Amygdala (tissue), 56 donors: Measurements from ENCODE around the gene SCML1.

ENCODE experiments used
- DNase-seq, 56 donors: peaks; one replicate each; lab custom pipeline; 2025; lab: John Stamatoyannopoulos, UW

The SCML1 gene, protein sequence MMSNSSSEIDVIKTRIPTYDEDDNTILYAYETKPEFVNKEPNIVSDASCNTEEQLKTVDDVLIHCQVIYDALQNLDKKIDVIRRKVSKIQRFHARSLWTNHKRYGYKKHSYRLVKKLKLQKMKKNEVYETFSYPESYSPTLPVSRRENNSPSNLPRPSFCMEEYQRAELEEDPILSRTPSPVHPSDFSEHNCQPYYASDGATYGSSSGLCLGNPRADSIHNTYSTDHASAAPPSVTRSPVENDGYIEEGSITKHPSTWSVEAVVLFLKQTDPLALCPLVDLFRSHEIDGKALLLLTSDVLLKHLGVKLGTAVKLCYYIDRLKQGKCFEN

DNA sequence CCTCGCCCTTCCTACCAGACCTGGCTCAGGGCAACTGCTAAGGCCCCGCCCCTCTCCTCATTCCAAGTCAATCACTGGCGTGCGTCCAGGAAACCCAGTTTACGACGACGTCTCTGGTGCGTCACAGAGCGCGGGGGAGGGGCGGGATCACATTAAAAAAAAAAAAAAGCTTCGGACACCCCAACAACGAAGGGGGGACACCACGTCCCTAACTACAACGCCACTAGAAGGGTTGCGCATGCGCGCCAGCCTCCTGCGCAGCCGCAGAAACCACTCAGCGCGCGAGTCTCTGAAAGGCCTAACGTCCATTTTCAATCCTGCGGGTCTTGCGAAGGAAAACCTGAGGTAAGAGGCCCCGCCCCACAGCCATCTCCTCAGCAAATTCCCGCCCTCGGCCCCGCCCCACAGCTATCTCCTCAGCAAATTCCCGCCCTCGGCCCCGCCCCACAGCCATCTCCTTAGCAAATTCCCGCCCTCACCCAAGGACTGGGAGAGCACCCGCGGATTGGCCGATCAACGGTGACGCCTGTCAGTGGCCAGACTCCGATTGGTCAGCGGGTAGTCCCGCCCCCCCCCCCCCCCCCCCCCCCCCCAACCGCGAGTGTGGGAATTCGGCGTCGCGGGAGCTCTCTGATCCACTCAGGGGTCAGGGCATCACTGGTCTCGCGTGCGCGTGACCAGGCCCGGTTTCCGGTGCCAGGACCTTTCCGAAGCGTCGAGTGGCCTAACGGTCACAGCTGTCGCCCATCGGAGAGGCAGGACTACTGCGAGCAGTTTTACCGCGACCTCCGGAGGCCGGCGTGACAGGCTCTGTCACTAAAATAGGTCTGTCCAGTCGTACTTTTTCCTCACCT is at the start of gene SCML1:
Gene SCML1, plus strand, starts transcription at position 638 of the 854 bp plus-strand sequence. CDS start 6,694 bp downstream, outside the sequence.
- DNase-seq, result peak; percentile 43 to 98 (median 93)

DNA sequence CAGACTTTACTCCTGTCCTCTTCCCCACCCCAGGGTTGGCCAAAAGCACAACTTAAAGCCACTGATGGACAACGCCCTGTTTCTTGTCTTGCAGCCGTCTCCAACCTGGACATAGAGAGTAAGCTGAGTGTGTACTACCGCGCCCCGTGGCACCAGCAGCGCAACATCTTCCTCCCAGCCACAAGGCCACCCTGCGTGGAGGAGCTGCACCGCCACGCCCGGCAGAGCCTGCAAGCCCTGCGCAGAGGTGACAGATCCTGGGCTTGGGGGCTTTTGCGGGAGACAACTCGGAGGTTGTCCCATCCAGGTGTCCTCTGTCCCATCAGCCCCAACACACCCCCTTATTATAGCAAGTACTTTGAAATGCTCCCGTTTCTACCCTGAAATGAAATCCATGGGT is 49.6 kb upstream of the SCML1 start:
- DNase-seq, result no peak

DNA sequence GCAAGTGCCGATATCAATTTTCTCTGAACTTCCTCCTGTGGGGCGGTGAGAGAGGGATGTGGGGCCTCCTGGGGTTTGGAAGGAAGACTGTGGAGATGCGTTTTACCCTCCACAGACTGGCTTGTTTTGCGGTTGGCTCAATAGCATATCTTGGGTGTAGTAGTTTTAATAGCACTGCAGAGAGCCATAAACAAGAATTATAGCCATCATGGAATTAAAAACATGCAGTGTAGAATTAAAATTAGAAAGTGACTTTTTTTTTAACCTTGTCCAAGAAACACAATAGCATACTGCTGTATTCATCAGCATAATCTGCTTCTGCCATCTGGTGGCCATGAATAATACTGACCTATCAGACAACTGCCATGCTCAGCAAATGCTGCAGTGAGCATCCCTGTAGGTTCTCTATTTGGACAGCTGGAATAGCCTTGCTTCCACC is 47.3 kb upstream of the SCML1 start:
- peak in 35 of 56 donors; percentile 0 to 62 (median 8) for DNase-seq

DNA sequence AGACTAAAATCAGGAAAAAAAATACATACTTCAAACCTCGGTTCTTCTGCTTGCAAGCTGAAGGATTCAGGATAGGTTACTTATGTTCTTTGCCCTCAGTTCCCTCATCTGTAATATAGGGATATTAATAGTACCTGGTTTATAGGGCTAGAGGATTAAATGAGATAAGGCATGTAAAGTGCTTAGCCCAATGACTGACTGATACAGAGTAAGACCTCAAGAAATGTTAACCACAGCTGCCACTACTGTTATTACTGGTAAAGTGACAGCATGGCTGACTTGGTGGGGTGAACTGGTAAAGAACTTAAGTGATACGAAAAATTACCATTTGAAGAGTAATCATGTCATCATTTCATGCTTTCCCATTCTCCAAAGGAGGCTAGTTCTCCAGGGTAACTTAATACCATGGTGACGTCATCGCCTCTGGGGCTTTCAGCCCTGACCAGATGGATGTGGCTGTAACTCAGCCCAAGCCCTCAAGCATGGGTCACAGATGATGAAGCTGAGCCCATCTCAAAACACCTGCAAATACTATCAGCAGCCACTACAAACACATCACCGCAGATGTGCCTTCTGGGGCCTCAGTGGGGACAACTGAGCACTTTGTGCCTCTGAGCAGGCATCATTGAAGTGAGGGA is 44.5 kb upstream of the SCML1 start:
- no peak for DNase-seq

DNA sequence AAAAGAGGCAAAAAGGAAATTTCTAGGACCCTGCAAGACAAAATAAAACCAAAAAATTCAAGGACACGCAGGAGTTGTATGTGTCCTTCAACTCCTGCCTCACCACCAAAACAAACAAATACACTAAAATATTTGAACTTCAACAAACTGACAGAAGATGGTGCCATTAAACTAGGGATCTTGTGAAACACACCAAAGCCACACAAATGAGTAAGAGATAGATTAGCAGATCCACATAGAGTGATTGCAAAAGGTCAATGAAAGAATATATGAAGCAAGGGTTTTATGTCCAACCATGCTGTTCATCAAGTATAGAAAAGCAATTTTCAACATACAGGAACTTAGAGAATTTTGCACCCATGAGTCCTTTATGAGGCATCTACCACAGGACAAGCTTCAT is 40.1 kb upstream of the SCML1 start:
- peak in 1 of 56 donors; percentile 12 for DNase-seq

DNA sequence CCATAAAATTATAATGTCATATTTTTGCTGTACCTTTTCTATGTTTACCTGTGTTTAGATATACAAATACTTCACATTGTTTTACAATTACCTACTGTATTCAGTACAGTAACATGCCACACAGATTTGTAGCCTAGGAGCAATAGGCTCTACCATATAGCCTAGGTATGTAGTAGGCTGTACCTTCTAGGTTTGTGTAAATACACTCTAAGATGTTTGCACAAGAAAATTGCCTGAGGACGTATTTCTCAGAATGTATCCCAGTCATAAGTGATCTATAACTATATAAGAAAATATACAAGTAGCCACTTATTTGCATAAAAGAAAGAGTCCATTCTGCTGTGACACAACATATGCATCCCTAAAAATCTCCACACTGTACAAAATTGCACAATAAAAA is 36.3 kb upstream of the SCML1 start:
- DNase-seq, result no peak

DNA sequence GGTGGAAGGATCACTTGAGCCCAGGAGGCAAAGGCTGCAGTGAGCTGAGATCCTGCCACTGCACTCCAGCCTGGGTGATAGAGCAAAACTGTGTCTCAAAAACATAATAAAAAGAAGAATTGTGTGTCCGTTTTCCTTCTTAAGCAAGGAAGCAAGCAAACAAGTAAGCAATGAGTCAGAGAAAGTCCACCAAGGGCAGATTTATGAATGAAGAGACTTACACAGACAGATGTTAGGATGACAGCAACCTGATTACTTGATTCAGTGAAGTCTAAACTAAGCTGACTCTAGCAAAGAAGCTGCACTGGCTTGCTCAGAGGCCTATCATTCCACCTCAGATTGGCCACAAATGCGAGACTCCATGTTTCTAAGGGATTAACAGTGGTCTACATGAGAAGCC is 34.1 kb upstream of the SCML1 start:
- no peak for DNase-seq

DNA sequence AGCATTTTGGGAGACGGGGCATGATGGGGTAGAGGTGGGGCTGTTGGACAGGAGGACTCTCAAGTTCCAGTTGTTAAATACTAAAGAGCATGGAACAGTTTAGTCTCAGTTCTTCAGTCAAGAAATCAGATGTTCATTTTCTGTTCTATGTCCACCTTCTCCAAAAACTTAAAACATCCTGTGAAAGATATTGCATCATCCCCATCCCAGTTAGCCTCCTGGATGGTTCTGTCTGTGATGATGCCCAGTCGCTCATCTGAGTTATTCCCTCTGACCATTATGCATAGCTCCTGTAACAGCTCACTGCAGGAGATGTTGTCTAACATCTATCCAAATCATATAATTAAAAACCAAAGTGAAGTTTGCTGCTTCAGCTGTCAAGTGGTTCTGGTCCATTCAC is 32.1 kb upstream of the SCML1 start:
- no peak for DNase-seq

DNA sequence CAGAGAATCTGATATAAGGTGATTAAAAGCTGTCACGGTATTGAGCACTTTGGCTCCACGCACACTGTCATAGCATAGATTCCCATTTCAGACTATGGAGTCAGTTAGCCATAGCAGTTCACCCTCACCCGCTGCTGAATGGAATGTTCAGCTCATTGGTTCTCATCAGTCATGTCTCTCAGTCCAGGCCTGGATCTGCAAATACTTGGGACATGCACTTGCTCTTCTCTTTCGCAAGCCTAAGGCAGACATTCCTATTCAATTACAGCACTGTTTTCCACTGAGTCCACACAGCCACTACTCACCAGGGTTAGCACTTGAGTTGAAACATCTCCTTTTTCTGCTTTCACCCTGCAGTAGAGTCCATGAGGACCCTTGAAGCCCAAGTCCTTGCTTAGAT is 30.6 kb upstream of the SCML1 start:
- no peak for DNase-seq

DNA sequence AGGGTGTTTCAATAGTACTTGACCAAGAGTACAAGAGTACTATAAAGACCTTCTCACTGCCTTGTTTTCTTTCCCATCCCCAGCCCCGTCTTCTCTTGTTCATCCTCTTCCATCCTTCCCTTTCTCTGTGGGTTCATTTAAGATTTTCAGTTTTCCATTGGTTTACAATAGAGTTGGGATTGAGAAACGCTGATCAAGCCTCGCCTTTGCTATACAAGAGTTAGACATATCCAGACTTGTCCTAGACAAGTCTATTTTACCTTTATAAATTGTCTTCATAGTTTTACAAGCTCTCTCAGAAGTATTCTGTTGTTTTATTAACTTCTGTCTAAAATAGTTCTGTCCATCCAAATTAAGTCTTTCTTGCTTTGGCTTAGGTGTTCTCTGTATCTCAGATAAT is 29.6 kb upstream of the SCML1 start:
- DNase-seq, result no peak

DNA sequence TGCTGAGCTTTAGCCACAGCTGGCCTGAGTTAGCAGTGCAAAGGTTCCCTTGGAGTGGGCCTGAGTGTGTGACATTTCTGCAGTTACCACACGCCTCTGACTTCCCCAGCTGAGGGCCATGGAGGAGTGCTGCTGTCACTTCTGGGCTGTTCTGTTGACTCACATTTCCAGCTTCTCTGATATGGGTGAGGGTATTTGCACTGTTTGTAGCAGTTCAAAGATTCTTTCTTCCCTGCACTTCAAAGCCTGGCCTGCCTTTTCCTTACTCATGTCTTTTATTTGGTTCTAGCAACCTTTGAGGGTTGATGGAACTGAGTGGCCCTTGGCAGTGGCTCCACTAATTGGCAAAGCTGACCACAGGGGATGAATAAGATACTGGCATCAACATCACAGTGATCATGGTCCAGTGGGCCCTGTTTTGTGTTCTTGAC is 26.4 kb upstream of the SCML1 start:
- DNase-seq, result peak in 15 of 56 donors; percentile 0 to 31 (median 5)

DNA sequence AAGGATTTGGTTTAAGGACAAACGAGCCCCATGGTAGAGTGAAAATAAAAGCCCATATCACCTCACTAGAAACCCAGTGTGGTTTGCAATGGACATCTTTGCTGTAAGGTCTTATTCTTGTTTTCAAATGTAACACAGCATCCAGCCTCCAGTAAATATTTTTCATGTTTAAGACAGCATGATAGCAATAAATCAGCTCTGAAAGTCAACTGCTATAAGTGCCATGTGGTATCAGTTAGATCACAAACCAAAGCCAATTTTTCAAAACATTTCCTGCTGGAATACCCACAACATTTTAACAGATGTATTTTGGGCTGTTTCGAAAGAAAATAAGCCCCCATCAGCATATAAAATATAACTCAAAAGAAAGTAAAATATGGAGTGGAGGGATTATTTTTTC is 24.0 kb upstream of the SCML1 start:
- no peak for DNase-seq

DNA sequence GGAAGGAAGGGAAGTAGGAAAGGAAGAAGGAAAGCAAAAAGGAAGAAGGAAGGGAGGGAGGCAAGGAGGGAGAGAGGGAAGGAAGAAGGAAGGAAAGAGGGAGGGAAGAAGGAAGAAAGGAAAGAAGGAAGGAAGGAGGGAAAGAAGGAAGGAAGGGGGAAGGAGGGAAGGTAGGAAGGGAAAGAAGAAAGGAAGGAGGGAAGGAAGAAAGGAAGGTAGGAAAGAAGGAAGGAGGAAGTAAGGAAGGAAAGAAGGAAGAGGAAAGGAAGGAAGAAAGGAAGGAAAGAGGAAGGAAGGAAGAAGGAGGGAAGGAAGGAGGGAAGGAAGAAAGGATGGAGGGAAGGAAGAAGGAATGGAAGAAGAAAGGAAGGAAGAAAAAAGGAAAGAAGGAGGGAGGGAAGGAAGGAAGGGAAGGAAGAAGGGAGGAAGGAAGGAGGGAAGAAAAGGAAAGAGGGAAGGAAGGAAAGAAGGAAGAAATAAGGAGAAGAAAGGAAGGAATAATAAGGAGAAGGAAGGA is 18.6 kb upstream of the SCML1 start:
- no peak for DNase-seq

DNA sequence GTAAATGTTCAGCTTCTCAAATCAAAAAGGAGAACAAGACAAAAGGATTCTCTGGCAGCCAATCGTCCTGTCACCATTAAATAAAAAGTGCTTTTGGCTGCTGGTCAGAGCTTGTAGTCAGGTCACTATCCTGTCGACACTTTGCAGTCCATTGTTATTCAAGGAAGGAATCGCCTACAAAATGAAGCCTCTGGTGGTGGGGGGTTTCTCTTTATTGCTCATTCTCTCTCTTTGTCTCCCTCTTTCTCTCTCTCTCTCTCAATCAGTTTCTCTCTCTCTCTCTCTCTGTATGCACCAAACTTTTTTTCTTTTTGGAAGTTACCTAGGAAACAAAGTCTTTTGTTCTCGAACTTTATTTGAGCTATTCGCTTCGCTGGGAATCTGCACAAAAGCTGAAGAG is 17.6 kb upstream of the SCML1 start:
- no peak for DNase-seq

DNA sequence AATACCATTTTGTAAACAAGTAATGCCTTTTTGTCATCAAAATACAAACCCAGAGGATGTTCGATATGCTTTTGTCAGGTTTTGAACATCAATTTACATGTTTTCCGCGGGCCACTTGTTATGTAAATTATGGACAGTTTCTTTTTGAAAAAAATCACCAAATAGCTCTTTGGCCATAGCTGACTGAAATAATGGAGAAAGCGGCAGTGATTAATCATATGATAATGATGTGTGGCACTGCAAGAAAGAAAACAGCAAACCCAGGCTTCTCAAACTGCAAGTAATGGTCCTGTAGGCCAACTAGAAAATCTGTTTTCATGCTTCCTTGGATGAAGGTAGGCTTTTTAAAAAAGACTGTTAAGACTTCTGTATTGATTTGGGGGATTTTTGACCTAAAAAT is 15.6 kb upstream of the SCML1 start:
- no peak for DNase-seq

DNA sequence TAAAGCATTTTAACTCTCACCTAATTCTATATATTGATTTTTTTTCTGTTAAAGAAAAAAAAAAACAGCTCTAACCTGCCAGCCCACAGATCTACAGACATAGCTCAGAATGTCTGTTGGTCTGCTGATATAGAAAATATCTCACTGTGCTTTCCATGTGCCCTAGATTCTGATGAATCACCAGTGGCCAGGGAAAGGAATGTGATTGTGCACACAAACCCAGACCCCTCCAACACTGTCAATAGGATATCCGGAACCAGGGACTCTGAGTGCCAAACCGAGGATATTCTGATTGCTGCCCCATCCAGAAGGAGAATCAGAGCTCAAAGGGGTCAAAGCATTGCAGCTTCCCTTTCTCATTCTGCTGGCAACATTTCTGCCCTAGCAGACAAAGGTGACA is 12.1 kb upstream of the SCML1 start:
- no peak for DNase-seq

DNA sequence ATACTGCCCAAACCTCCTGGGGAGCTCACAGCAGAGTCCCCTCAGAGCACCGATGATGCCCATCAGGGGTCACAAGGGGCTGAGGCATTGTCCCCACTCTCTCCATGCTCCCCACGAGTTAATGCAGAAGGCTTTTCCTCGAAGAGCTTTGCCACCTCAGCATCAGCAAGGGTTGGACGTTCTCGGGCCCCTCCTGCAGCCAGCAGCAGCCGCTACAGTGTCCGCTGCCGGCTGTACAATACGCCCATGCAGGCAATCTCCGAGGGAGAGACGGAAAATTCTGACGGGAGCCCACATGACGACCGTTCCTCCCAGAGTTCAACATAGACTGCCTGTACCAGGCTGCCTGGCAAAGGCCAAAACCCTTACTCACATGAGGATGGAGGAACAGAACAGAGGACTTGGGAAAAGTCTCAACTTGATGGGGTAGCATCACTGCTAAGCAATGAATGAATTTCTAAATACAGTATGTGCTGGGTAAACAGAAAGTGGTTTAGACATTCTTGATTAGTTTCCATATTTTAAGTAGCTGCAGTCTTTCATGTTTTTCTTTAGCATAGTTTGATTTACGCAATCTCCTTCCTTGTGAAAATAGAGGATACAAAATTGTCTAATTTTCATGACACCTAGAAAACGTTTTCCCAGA is 5.0 kb upstream of the SCML1 start:
- no peak for DNase-seq

DNA sequence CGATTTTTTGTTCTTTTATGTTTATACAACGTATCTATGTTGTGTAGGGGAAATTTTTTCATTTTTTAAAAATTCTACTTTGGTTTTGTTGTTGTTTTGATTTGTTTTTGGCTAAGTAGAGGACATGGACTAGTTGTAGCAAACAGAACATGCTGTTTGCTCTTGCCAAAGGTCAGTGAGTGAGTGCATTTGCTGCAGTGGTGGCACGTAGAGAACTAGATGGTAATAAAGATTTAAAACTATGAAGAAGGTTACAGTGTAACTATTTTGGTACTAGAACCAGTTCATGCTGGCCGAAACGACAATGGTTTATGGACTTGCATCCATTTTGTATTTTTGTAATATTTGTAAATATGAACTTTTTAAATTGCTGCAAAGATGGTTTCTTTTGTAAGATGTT is 1.9 kb upstream of the SCML1 start:
- DNase-seq, result no peak

DNA sequence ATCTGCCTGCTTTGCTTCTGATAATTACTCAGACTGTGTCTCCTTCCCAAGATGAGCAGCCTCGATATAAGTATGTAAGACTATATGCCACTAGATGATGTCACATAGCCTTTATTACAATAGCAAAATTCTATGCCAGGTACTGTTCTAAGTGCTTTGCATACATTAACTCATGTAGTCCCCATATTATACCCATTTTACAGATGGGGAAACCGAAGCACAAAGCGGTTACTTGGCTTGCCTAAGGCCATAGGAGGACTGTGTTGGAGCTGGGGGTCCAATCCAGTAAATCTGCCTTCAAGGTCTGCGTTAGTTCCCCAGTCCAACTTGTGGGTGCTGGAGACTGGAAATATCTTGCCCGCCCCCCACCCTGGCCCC is 826 bp upstream of the SCML1 start:
- no peak for DNase-seq

DNA sequence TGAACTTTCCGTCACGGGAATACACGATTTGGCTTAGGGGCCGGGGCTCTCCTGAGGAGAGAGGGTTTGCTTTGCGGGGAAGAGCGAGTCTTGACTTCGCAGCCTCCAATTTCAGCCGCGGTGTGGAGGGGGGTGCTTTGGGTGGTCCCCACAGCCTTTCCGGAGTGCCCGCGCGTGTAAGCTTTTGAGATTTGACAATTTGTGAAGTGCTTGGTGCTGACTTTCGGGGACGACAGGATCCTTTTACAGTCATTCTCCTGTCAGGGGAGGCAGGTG is 355 bp downstream of the SCML1 start:
- no peak for DNase-seq
